NCI-H2227 treated with DMSO at 0.1 percent for 48 hours (cell line): ENCODE results near the gene SSR4.

Experiments used
- DNase-seq: peaks from one replicate; lab custom pipeline; 2025; lab: John Stamatoyannopoulos, UW

Gene SSR4

GRCh38 chrX:153781428-153782047, 12.9 kb upstream of the SSR4 start:
- no peak for DNase-seq

- no peak for DNase-seq
Observed at GRCh38 chrX:153782313-153782712, 12.2 kb upstream of the SSR4 start.

- no peak for DNase-seq
Observed at GRCh38 chrX:153782871-153783270, 11.6 kb upstream of the SSR4 start.

GRCh38 chrX:153783378-153784013, 11.0 kb upstream of the SSR4 start:
- DNase-seq: no peak

GRCh38 chrX:153784325-153784967, 10.0 kb upstream of the SSR4 start:
- DNase-seq: no peak

- DNase-seq: no peak
Observed at GRCh38 chrX:153786669-153787068, 7.8 kb upstream of the SSR4 start.

GRCh38 chrX:153789654-153790053, 4.8 kb upstream of the SSR4 start:
- DNase-seq: no peak

GRCh38 chrX:153791104-153791852, 3.2 kb upstream of the SSR4 start:
- DNase-seq: no peak

- no peak for DNase-seq
Observed at GRCh38 chrX:153792368-153792767, 2.1 kb upstream of the SSR4 start.

GRCh38 chrX:153793291-153793690, 1.2 kb upstream of the SSR4 start:
- DNase-seq: no peak

GRCh38 chrX:153794897-153795816, 689 bp downstream of the SSR4 start:
- DNase-seq: no peak

- DNase-seq: no peak
Observed at GRCh38 chrX:153797415-153798015, 3.0 kb downstream of the SSR4 start.

- no peak for DNase-seq
Observed at GRCh38 chrX:153799326-153799725, 4.9 kb downstream of the SSR4 start.

GRCh38 chrX:153800177-153800722, 5.8 kb downstream of the SSR4 start:
- DNase-seq: no peak

- DNase-seq: no peak
Observed at GRCh38 chrX:153800746-153801145, 6.3 kb downstream of the SSR4 start.

GRCh38 chrX:153801669-153802068, 7.2 kb downstream of the SSR4 start:
- no peak for DNase-seq

GRCh38 chrX:153802513-153803045, 8.1 kb downstream of the SSR4 start:
- DNase-seq: no peak

- DNase-seq: no peak
Observed at GRCh38 chrX:153803211-153804099, 9.0 kb downstream of the SSR4 start.

- DNase-seq: no peak
Observed at GRCh38 chrX:153804100-153804595, 9.7 kb downstream of the SSR4 start.
